Activated T-helper 2 cell treated with anti-CD3 and anti-CD28 coated beads, Interferon-gamma antibody, Interleukin-2, Interleukin-4, amounts not matched to agents 10 μg/mL and 5 μg/mL and 100 μg/mL, durations not matched to agents 14 hours and 24 hours and 36 hours (primary cell): ENCODE results near the gene MAGI2. TPM values are rescaled to one million over a fixed set of nuclear protein-coding genes. Genes with fewer than 3 reads are reported as not detected.
"Not testable (repeated sequence)": the region's sequence is repeated elsewhere in the genome, so short reads cannot be mapped to it uniquely, and the experiment has no call there.

Experiments used
- DNase-seq: peaks from one replicate; pipeline ENCODE4 v3.0.0; 2021; ENCODE audit warnings: low spot score
- H3K27ac Mint-ChIP-seq: one replicate; pipeline ENCODE4 v1.8.0; 2021; ENCODE audit warnings: mixed read lengths
- H3K27me3 Mint-ChIP-seq: one replicate; pipeline ENCODE4 v1.8.0; 2021; ENCODE audit warnings: low read depth, mixed read lengths
- H3K36me3 Mint-ChIP-seq: one replicate; pipeline ENCODE4 v1.8.0; 2021; ENCODE audit warnings: low read depth, mixed read lengths
- H3K4me1 Mint-ChIP-seq: one replicate; pipeline ENCODE4 v1.8.0; 2021; ENCODE audit warnings: low read depth, mixed read lengths
- H3K4me3 Mint-ChIP-seq: one replicate; pipeline ENCODE4 v1.8.0; 2021; ENCODE audit warnings: low read depth, mild to moderate bottlenecking, moderate library complexity, mixed read lengths
- H3K9me3 Mint-ChIP-seq: one replicate; pipeline ENCODE4 v1.8.0; 2021; ENCODE audit warnings: mixed read lengths
- intact Hi-C: fragments of 100-400 bp; cut with micrococcal nuclease; formaldehyde crosslinking; loops from one replicate; pipeline ENCODE4 v1.15.1; 2023
- total RNA-seq: library from RNA; stranded (reverse); gene quantifications from 2 replicates; pipeline ENCODE4 v1.2.3, GENCODE V29; 2022

The MAGI2 gene
- total RNA-seq, 1 donor from 2014 or later = 0.21 TPM

DNA sequence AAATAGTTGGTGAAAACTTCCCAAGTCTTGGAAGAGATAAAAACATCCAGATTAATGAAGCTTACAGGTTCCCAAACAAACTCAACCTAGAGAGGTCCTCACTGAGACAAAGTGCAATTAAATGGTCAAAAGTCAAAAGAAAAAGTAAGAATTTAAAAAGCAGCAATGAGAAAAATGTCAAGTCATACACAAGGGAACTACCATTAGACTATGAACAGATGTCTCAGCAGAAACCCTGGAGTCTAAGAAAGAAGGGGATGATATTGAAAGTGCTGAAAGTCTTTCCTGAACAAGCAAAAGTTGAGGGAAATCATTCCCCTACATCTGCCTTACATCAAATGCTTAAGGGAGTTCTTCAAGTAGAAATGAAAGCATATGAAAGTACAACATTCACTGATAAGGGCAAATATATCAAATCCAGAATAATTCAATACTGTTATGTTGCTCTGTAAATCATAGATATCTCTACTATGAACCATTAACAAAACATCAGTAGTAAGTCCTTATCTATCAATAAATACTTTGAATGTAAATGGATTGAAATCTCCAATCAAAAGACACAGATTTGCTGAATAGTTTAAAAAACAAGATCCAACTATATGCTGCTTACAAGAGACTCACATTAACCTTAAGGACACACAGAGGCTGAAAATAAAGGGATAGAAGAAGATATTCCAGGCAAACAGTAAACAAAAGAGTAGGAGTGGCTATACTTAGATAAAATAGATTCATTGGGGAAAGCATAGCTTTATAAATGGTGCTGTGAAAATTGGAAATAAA lies 1205.4 kb downstream of the MAGI2 start:
- DNase-seq = no peak
- H3K27ac Mint-ChIP-seq = no peak overlapping the region
- intact Hi-C loops = no loop called here
- no peak overlapping the region for H3K4me3 Mint-ChIP-seq
- H3K36me3 Mint-ChIP-seq = no peaks in the 10 kb centered on the region
- H3K4me1 Mint-ChIP-seq = no peaks in the 10 kb centered on the region
- peaks cover 9% of the 10 kb centered on the region for H3K9me3 Mint-ChIP-seq
- no peaks in the 10 kb centered on the region for H3K27me3 Mint-ChIP-seq

DNA sequence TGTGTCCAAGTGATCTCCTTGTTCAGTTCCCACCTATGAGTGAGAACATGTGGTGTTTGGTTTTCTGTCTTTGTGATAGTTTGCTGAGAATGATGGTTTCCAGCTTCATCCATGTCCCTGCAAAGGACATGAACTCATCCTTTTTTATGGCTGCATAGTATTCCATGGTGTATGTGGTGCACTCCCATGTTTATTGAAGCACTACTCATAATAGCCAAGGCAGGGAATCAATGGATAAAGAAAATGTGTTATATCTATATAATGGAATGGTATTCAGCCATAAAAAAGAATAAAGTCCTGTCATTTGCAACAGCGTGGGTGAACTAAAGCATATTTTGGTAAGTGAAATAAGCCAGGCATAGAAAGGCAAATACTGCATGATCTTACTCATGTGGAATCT lies 1213.3 kb downstream of the MAGI2 start:
- H3K36me3 Mint-ChIP-seq, intact Hi-C loops, H3K27me3 Mint-ChIP-seq, H3K4me1 Mint-ChIP-seq, H3K27ac Mint-ChIP-seq, H3K4me3 Mint-ChIP-seq, DNase-seq: not testable (repeated sequence)
- H3K9me3 Mint-ChIP-seq = peaks cover 15% of the 10 kb centered on the region

DNA sequence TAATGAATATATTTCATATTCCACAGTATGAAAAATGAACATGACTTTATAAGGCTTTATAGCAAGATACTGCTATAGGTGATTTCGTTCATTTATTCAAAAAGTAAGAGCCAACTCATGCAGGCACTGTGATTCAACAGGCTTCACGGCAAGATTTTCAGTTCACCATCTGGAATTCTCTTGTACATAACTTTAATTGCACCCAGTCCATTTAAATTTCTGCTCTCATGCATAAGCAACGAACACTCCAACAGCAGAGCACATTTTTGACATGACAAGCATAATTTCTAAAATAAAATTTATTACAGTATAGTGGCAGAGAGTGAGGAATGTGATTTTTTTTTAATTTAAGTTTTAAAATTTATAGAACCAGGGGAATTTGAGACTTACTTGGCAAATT lies 1218.8 kb downstream of the MAGI2 start:
- Mint-ChIP-seq H3K4me3 (no peak overlapping the region), H3K27ac (no peak overlapping the region), H3K27me3 (no peaks in the 10 kb centered on the region), H3K36me3 (no peaks in the 10 kb centered on the region), H3K4me1 (no peaks in the 10 kb centered on the region), H3K9me3 (peaks cover 15% of the 10 kb centered on the region)
- no peak for DNase-seq
- intact Hi-C loops = no loop called here

DNA sequence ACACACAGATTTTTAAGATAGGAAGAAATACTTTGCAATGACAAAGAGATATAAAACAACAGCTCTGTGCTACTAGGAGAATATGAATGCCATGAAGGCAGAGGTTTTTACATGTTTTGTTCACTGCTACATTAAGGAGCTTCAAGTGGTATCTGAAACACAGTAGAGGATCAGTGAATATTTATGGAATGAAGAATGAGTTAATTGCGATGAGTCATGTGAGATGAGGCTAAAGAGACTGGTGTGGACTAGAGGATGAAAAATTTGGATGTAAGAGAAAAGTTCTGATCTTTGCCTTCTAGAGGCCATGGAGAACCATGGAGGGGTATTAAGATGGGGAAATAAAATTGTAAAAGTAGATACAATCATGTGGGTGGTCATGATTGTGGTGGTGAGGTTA lies 1220.7 kb downstream of the MAGI2 start:
- intact Hi-C loops = no loop called here
- no peaks in the 10 kb centered on the region for H3K36me3 Mint-ChIP-seq
- no peak overlapping the region for H3K4me3 Mint-ChIP-seq
- H3K27me3 Mint-ChIP-seq = no peaks in the 10 kb centered on the region
- H3K4me1 Mint-ChIP-seq = no peaks in the 10 kb centered on the region
- no peak overlapping the region for H3K27ac Mint-ChIP-seq
- DNase-seq = no peak
- H3K9me3 Mint-ChIP-seq = peaks cover 11% of the 10 kb centered on the region

- DNase-seq = no peak
- no peaks in the 10 kb centered on the region for H3K36me3 Mint-ChIP-seq
- no peaks in the 10 kb centered on the region for H3K4me1 Mint-ChIP-seq
- no peak overlapping the region for H3K4me3 Mint-ChIP-seq
- H3K27ac Mint-ChIP-seq = no peak overlapping the region
- intact Hi-C loops = loop anchor here (10.0 kb wide), 1 partner anchor 281 kb away; no protein-coding TSS in a partner anchor
- H3K9me3 Mint-ChIP-seq = no peaks in the 10 kb centered on the region
- H3K27me3 Mint-ChIP-seq = no peaks in the 10 kb centered on the region
Observed at GRCh38 chr7:78226059-78226719, 1227.3 kb downstream of the MAGI2 start.

DNA sequence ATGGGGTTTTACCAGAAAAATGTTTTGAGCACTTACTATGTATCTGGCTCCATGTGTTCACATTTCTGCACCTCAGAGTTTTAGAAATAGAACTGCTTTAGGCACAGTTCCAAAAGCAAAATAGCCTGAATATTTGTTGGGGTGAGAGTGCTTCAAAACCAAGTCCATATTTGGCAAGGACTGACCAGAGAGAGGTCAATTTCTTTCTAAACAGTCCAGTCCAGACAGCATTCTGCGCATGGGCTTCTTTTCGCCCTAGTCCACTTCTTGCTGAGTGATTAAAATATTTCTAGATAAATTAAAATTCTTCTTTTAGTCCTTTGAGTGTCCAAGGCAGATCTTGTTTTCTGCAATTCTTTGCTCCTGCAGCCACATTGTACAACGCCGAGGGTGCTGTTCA lies 1227.9 kb downstream of the MAGI2 start:
- Mint-ChIP-seq H3K9me3 (no peaks in the 10 kb centered on the region), H3K4me1 (no peaks in the 10 kb centered on the region), H3K27ac (no peak overlapping the region), H3K27me3 (no peaks in the 10 kb centered on the region), H3K36me3 (no peaks in the 10 kb centered on the region), H3K4me3 (no peak overlapping the region)
- intact Hi-C loops = loop anchor here (10.0 kb wide), 1 partner anchor 281 kb away; no protein-coding TSS in a partner anchor
- no peak for DNase-seq

GRCh38 chr7:78224923-78225322 lies 1228.5 kb downstream of the MAGI2 start:
- H3K36me3 Mint-ChIP-seq = no peaks in the 10 kb centered on the region
- H3K4me3 Mint-ChIP-seq = no peak overlapping the region
- no peaks in the 10 kb centered on the region for H3K27me3 Mint-ChIP-seq
- intact Hi-C loops = loop anchor here (10.0 kb wide), 1 partner anchor 280 kb away; no protein-coding TSS in a partner anchor
- H3K4me1 Mint-ChIP-seq = no peaks in the 10 kb centered on the region
- no peaks in the 10 kb centered on the region for H3K9me3 Mint-ChIP-seq
- no peak for DNase-seq
- H3K27ac Mint-ChIP-seq = no peak overlapping the region

DNA sequence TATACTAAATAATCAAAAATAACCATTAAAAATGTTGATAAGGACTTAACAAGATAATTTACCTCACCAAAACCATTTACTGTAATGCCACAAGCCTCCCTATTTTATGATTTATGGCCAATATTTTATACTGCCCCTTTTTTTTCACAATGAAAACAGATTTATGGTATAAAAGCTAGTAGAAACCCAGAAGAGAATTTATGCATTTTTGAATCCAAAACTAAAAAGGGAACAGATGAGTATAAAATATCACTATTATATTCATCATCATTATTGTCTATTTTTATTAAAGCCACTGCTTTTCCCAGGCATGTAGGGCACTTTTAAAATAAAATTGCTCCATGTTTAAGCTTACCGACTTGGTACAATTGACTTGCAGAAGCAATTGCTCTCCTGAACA lies 1229.9 kb downstream of the MAGI2 start:
- H3K4me1 Mint-ChIP-seq = no peaks in the 10 kb centered on the region
- no peak overlapping the region for H3K4me3 Mint-ChIP-seq
- no peaks in the 10 kb centered on the region for H3K27me3 Mint-ChIP-seq
- H3K36me3 Mint-ChIP-seq = no peaks in the 10 kb centered on the region
- H3K27ac Mint-ChIP-seq = no peak overlapping the region
- intact Hi-C loops = loop anchor here (10.0 kb wide), 1 partner anchor 279 kb away; no protein-coding TSS in a partner anchor
- H3K9me3 Mint-ChIP-seq = no peaks in the 10 kb centered on the region
- no peak for DNase-seq

DNA sequence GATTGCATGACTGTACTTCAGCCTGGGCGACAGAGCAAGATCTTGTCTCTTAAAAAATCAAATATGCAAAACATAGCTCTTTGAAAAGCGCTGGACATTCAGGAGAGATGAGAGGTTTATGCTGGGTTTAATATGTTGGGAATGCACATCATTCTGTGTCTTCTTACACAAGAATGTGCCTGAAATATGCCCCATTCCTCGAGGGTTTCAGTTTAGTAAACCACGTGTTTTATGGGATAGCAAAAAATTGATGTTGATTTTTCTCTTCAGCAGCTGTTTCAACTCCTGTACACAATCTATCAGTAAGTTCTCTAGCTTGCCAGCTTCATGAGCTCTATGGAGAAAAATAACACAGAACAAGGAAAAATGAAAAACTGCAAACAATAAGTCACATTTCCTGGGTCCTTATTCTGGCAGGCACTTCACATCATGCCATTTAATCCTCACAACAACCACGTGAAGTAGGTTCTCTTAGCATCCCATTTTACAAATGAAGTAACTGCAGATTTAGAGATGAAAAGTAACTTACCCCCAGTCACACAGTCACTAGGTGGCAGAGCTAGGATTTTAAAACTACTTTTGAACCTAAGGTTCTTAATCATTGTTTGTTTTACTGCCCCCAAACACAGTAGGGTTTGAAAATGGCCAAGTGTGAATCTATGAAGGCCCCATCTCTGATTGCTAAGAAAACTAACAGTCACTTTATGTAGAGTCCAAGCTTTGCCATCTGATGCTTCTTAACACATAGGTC lies 1231.3 kb downstream of the MAGI2 start:
- Mint-ChIP-seq H3K4me1 (no peaks in the 10 kb centered on the region), H3K9me3 (no peaks in the 10 kb centered on the region), H3K4me3 (no peak overlapping the region), H3K27me3 (no peaks in the 10 kb centered on the region), H3K27ac (no peak overlapping the region), H3K36me3 (no peaks in the 10 kb centered on the region)
- DNase-seq = no peak
- intact Hi-C loops = loop anchor here (10.0 kb wide), 1 partner anchor 277 kb away; no protein-coding TSS in a partner anchor

DNA sequence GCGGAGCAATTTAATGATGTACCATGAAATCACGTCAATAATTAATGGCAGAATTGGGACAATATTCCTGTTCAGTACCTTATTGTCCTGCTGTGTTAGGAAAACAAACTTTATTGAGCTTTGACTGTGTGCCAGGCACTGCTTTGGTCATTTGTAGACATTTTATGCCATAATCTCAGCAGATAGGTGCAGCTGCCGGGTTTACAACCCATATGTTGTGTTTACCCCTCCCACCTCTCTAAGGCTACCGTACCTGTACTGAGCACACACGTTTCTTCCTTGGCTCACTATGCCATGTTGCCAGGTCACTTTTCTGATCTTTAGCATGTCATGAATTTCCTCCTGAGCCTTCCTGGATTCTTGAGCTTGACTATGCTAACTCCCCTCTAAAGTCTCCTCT lies 1232.7 kb downstream of the MAGI2 start:
- H3K9me3 Mint-ChIP-seq = no peaks in the 10 kb centered on the region
- H3K36me3 Mint-ChIP-seq = no peaks in the 10 kb centered on the region
- no peak overlapping the region for H3K4me3 Mint-ChIP-seq
- H3K27me3 Mint-ChIP-seq = no peaks in the 10 kb centered on the region
- intact Hi-C loops = loop anchor here (10.0 kb wide), 1 partner anchor 276 kb away; no protein-coding TSS in a partner anchor
- no peak for DNase-seq
- H3K4me1 Mint-ChIP-seq = no peaks in the 10 kb centered on the region
- H3K27ac Mint-ChIP-seq = no peak overlapping the region

- Mint-ChIP-seq H3K27ac (no peak overlapping the region), H3K9me3 (no peaks in the 10 kb centered on the region), H3K4me1 (no peaks in the 10 kb centered on the region), H3K27me3 (no peaks in the 10 kb centered on the region), H3K36me3 (no peaks in the 10 kb centered on the region), H3K4me3 (no peak overlapping the region)
- DNase-seq = no peak
- intact Hi-C loops = no loop called here
Observed at GRCh38 chr7:78218876-78219275, 1234.6 kb downstream of the MAGI2 start.

GRCh38 chr7:78218051-78218450 lies 1235.4 kb downstream of the MAGI2 start:
- no peaks in the 10 kb centered on the region for H3K36me3 Mint-ChIP-seq

GRCh38 chr7:78215199-78215598 lies 1238.3 kb downstream of the MAGI2 start:
- no peaks in the 10 kb centered on the region for H3K4me1 Mint-ChIP-seq
- intact Hi-C loops = no loop called here
- no peaks in the 10 kb centered on the region for H3K36me3 Mint-ChIP-seq

More at GRCh38 chr7:78218051-78218450, 1235.4 kb downstream of the MAGI2 start:
- no peak for DNase-seq
- no peak overlapping the region for H3K27ac Mint-ChIP-seq
- H3K27me3 Mint-ChIP-seq = no peaks in the 10 kb centered on the region
- no peaks in the 10 kb centered on the region for H3K9me3 Mint-ChIP-seq
- H3K4me3 Mint-ChIP-seq = no peak overlapping the region
- intact Hi-C loops = no loop called here
- no peaks in the 10 kb centered on the region for H3K4me1 Mint-ChIP-seq

More at GRCh38 chr7:78215199-78215598, 1238.3 kb downstream of the MAGI2 start:
- Mint-ChIP-seq H3K9me3 (no peaks in the 10 kb centered on the region), H3K4me3 (no peak overlapping the region), H3K27me3 (no peaks in the 10 kb centered on the region), H3K27ac (no peak overlapping the region)
- DNase-seq = no peak
